Retina (tissue), 1 donor: ENCODE data around the gene LYPLA2.
A peak's percentile ranks its signal among the peaks of the same experiment; 100 is the strongest.

Experiments
- DNase-seq: peaks from one replicate; pipeline ENCODE4 v3.0.0-alpha.2; 2016

LYPLA2 gene

DNA sequence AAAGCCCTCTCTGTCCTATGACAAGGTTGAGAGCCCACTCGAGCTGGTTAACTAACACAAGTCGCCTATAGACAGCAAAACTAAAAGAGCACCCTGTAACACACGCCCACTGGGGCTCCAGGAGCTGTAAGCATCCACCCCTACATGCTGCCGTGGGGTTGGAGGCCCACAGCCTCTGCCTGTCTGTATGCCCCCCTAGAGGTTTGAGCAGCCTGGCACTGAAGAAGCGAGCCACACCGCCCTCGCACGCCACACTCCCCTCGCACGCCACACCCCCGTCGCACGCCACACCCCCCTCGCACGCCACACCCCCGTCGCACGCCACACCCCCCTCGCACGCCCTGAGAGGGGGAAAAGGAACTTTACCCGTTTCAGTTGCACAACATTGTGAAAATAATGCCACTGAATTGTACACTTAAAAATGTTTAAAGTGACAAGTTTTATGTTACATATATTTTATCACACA, 47.5 kb downstream of the LYPLA2 start:
- DNase-seq: peak; percentile 58

DNA sequence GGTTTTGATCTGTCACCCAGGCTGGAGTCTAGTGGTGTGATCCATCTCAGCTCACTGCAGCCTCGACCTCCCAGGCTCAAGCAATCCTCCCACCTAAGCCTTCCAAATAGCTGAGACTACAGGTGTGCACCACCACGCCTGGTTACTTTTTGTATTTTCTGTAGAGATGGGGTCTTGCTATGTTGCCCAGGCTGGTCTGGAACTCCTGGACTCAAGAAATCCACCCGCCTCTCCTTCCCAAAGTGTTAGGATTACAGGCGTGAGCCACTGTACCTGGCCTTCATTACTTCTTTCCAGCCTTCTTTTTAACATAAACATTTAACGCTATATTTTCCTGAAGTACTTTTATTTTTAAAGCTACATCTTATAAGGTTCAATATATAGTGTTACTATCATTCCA, 52.7 kb downstream of the LYPLA2 start:
- DNase-seq: no peak
